ENCODE measurements around the gene TESK2.

GRCh38 chr1:45510036-45510971 is 19.3 kb upstream of the TESK2 start:
- TF ChIP-seq CTCF (IDR thresholded peaks at IDR 0.05) (no peak), EP300 (IDR thresholded peaks at IDR 0.05) (no peak), POLR2A (IDR thresholded peaks at IDR 0.05) (no peak)
